Nephron progenitor cell (in vitro differentiated cells): ENCODE data around the gene CYS1.

ENCODE experiments used
- DNase-seq: peaks from one replicate; pipeline ENCODE4 v3.0.0; 2021
- H3K27ac Mint-ChIP-seq: 2 replicates; pipeline ENCODE4 v1.8.0; 2021; ENCODE audit warnings: mild to moderate bottlenecking, moderate library complexity, mixed read lengths
- H3K27me3 Mint-ChIP-seq: 2 replicates; pipeline ENCODE4 v1.8.0; 2021; ENCODE audit warnings: mild to moderate bottlenecking, low read depth, mixed read lengths; ENCODE audit not compliant: poor library complexity
- H3K36me3 Mint-ChIP-seq: 2 replicates; pipeline ENCODE4 v1.8.0; 2021; ENCODE audit warnings: low read depth, mixed read lengths
- H3K4me1 Mint-ChIP-seq: 2 replicates; pipeline ENCODE4 v1.8.0; 2021; ENCODE audit warnings: mixed read lengths
- H3K4me3 Mint-ChIP-seq: 2 replicates; pipeline ENCODE4 v1.8.0; 2021; ENCODE audit warnings: mild to moderate bottlenecking, moderate library complexity, mixed read lengths
- H3K9me3 Mint-ChIP-seq: 2 replicates; pipeline ENCODE4 v1.8.0; 2021; ENCODE audit warnings: mild to moderate bottlenecking, moderate library complexity, mixed read lengths
- CTCF ChIP-seq: fragments of 200-600 bp; sonication (generic); IDR thresholded peaks from 2 replicates; pipeline ENCODE4 v1.5.0; 2021; ENCODE audit warnings: antibody characterized with exemption

The CYS1 gene

GRCh38 chr2:10065773-10066055 is 14.5 kb downstream of the CYS1 start:
- Mint-ChIP-seq H3K9me3 (peaks cover 10% of the 10 kb centered on the region), H3K4me3 (no peak overlapping the region), H3K27ac (no peak overlapping the region), H3K27me3 (peaks cover 3% of the 10 kb centered on the region), H3K4me1 (peaks cover 30% of the 10 kb centered on the region), H3K36me3 (peaks cover 6% of the 10 kb centered on the region)
- no peak for TF ChIP-seq CTCF
- DNase-seq, result no peak

GRCh38 chr2:10064932-10065772 is 15.1 kb downstream of the CYS1 start:
- no peak overlapping the region for H3K27ac Mint-ChIP-seq
- H3K36me3 Mint-ChIP-seq, result peaks cover 6% of the 10 kb centered on the region
- peaks cover 30% of the 10 kb centered on the region for H3K4me1 Mint-ChIP-seq
- TF ChIP-seq CTCF, result no peak
- peaks cover 3% of the 10 kb centered on the region for H3K27me3 Mint-ChIP-seq
- no peak overlapping the region for H3K4me3 Mint-ChIP-seq
- H3K9me3 Mint-ChIP-seq, result peaks cover 10% of the 10 kb centered on the region
- no peak for DNase-seq

- Mint-ChIP-seq H3K9me3 (peaks cover 10% of the 10 kb centered on the region), H3K4me3 (no peak overlapping the region), H3K27me3 (peaks cover 3% of the 10 kb centered on the region), H3K36me3 (peaks cover 6% of the 10 kb centered on the region), H3K27ac (no peak overlapping the region), H3K4me1 (peaks cover 36% of the 10 kb centered on the region)
- DNase-seq, result no peak
- TF ChIP-seq CTCF, result no peak
Observed at GRCh38 chr2:10063566-10063965, 16.6 kb downstream of the CYS1 start.

GRCh38 chr2:10062931-10063365 is 17.3 kb downstream of the CYS1 start:
- Mint-ChIP-seq H3K4me3 (no peak overlapping the region), H3K9me3 (peaks cover 4% of the 10 kb centered on the region), H3K27ac (peak overlapping the region; percentile 36), H3K4me1 (peaks cover 37% of the 10 kb centered on the region), H3K27me3 (peaks cover 3% of the 10 kb centered on the region), H3K36me3 (peaks cover 3% of the 10 kb centered on the region)
- DNase-seq, result no peak
- TF ChIP-seq CTCF, result no peak

- Mint-ChIP-seq H3K4me3 (no peak overlapping the region), H3K27ac (no peak overlapping the region), H3K9me3 (no peaks in the 10 kb centered on the region), H3K27me3 (peaks cover 3% of the 10 kb centered on the region), H3K4me1 (peaks cover 53% of the 10 kb centered on the region), H3K36me3 (no peaks in the 10 kb centered on the region)
- TF ChIP-seq CTCF, result no peak
- no peak for DNase-seq
Observed at GRCh38 chr2:10061221-10061925, 18.8 kb downstream of the CYS1 start.
